ENCODE measurements around the gene CPT2.
A peak's percentile ranks its signal among the peaks of the same experiment; 100 is the strongest.

CPT2 gene

GRCh38 chr1:53196485-53197290 lies at the start of gene CPT2:
CPT2 (plus strand) TSS chr1:53196824; CDS start chr1:53196944, 120 bp downstream.
- DNase-seq = peak; percentile 95

GRCh38 chr1:53147174-53147573 lies 49.5 kb upstream of the CPT2 start:
- no peak for DNase-seq

- DNase-seq = no peak
These were observed 48.5 kb upstream of the CPT2 start for GRCh38 chr1:53148123-53148522.

- DNase-seq = no peak
These were observed 42.9 kb upstream of the CPT2 start for GRCh38 chr1:53153752-53154151.

- DNase-seq = no peak
These were observed 41.7 kb upstream of the CPT2 start for GRCh38 chr1:53154859-53155438.

- no peak for DNase-seq
These were observed 41.1 kb upstream of the CPT2 start for GRCh38 chr1:53155534-53155933.

- no peak for DNase-seq
These were observed 40.7 kb upstream of the CPT2 start for GRCh38 chr1:53155945-53156344.

GRCh38 chr1:53156783-53157182 lies 39.8 kb upstream of the CPT2 start:
- DNase-seq = no peak

- DNase-seq = no peak
These were observed 37.7 kb upstream of the CPT2 start for GRCh38 chr1:53158900-53159299.

GRCh38 chr1:53160924-53161378 lies 35.7 kb upstream of the CPT2 start:
- no peak for DNase-seq

GRCh38 chr1:53162621-53163020 lies 34.0 kb upstream of the CPT2 start:
- no peak for DNase-seq

- DNase-seq = no peak
These were observed 33.3 kb upstream of the CPT2 start for GRCh38 chr1:53163291-53163768.

- no peak for DNase-seq
These were observed 31.1 kb upstream of the CPT2 start for GRCh38 chr1:53165408-53165961.

- no peak for DNase-seq
These were observed 30.3 kb upstream of the CPT2 start for GRCh38 chr1:53166366-53166765.

GRCh38 chr1:53166912-53167311 lies 29.7 kb upstream of the CPT2 start:
- no peak for DNase-seq

GRCh38 chr1:53172426-53173128 lies 24.0 kb upstream of the CPT2 start:
- DNase-seq = no peak

GRCh38 chr1:53174971-53175913 lies 21.4 kb upstream of the CPT2 start:
- no peak for DNase-seq

GRCh38 chr1:53176452-53177208 lies 20.0 kb upstream of the CPT2 start:
- no peak for DNase-seq

- no peak for DNase-seq
These were observed 16.4 kb upstream of the CPT2 start for GRCh38 chr1:53180226-53180625.

- no peak for DNase-seq
These were observed 15.7 kb upstream of the CPT2 start for GRCh38 chr1:53180951-53181350.

- peak; percentile 28 for DNase-seq
These were observed 14.5 kb upstream of the CPT2 start for GRCh38 chr1:53182111-53182593.

Measured in MV-4-11 (cell line).